ENCODE data around the gene PITPNC1.
A peak's percentile ranks its signal among the peaks of the same experiment; 100 is the strongest.

Gene PITPNC1

GRCh38 chr17:67438667-67439066, 61.6 kb downstream of the PITPNC1 start:
- H3K9me3 ChIP-seq (ENCODE audit: control insufficient read depth in 1 of 2, low read length in 2 of 2), result no peaks in the 10 kb centered on the region
- no peak overlapping the region for H3K4me3 ChIP-seq (ENCODE audit: low read depth in 1 of 2, low read length in 2 of 2)
- no peaks in the 10 kb centered on the region for H3K36me3 ChIP-seq (ENCODE audit: control insufficient read depth in 1 of 2, insufficient read depth in 2 of 2, low read length in 2 of 2)
- no peaks in the 10 kb centered on the region for H3K27me3 ChIP-seq (ENCODE audit: low read depth, low read length)
- H3K27ac ChIP-seq (ENCODE audit: low read length), result no peak overlapping the region
- H3K4me1 ChIP-seq (ENCODE audit: control insufficient read depth in 1 of 2, insufficient read depth in 2 of 2, low read length in 2 of 2), result peaks cover 0 to 6% of the 10 kb centered on the region in 2 donors

GRCh38 chr17:67439269-67439668, 62.2 kb downstream of the PITPNC1 start:
- Histone ChIP-seq H3K9me3 (ENCODE audit: control insufficient read depth in 1 of 2, low read length in 2 of 2) (no peaks in the 10 kb centered on the region), H3K27me3 (ENCODE audit: low read depth, low read length) (no peaks in the 10 kb centered on the region), H3K27ac (ENCODE audit: low read length) (no peak overlapping the region), H3K4me3 (ENCODE audit: low read depth in 1 of 2, low read length in 2 of 2) (no peak overlapping the region), H3K36me3 (ENCODE audit: control insufficient read depth in 1 of 2, insufficient read depth in 2 of 2, low read length in 2 of 2) (no peaks in the 10 kb centered on the region), H3K4me1 (ENCODE audit: control insufficient read depth in 1 of 2, insufficient read depth in 2 of 2, low read length in 2 of 2) (peaks cover 0 to 6% of the 10 kb centered on the region in 2 donors)

- no peaks in the 10 kb centered on the region for H3K36me3 ChIP-seq (ENCODE audit: control insufficient read depth in 1 of 2, insufficient read depth in 2 of 2, low read length in 2 of 2)
- H3K27ac ChIP-seq (ENCODE audit: low read length), result no peak overlapping the region
- H3K4me3 ChIP-seq (ENCODE audit: low read depth in 1 of 2, low read length in 2 of 2), result no peak overlapping the region
- peaks cover 0 to 6% of the 10 kb centered on the region in 2 donors for H3K4me1 ChIP-seq (ENCODE audit: control insufficient read depth in 1 of 2, insufficient read depth in 2 of 2, low read length in 2 of 2)
- no peaks in the 10 kb centered on the region for H3K27me3 ChIP-seq (ENCODE audit: low read depth, low read length)
- H3K9me3 ChIP-seq (ENCODE audit: control insufficient read depth in 1 of 2, low read length in 2 of 2), result no peaks in the 10 kb centered on the region
Measured at GRCh38 chr17:67440277-67441051, 63.4 kb downstream of the PITPNC1 start.

- H3K9me3 ChIP-seq (ENCODE audit: control insufficient read depth in 1 of 2, low read length in 2 of 2), result no peaks in the 10 kb centered on the region
- H3K27me3 ChIP-seq (ENCODE audit: low read depth, low read length), result no peaks in the 10 kb centered on the region
- H3K4me3 ChIP-seq (ENCODE audit: low read depth in 1 of 2, low read length in 2 of 2), result peak overlapping the region in 1 of 2 donors; percentile 3
- peak overlapping the region; percentile 41 for H3K27ac ChIP-seq (ENCODE audit: low read length)
- peaks cover 0 to 6% of the 10 kb centered on the region in 2 donors for H3K4me1 ChIP-seq (ENCODE audit: control insufficient read depth in 1 of 2, insufficient read depth in 2 of 2, low read length in 2 of 2)
- no peaks in the 10 kb centered on the region for H3K36me3 ChIP-seq (ENCODE audit: control insufficient read depth in 1 of 2, insufficient read depth in 2 of 2, low read length in 2 of 2)
Measured at GRCh38 chr17:67441052-67441895, 64.2 kb downstream of the PITPNC1 start.

- Histone ChIP-seq H3K36me3 (ENCODE audit: control insufficient read depth in 1 of 2, insufficient read depth in 2 of 2, low read length in 2 of 2) (no peaks in the 10 kb centered on the region), H3K27me3 (ENCODE audit: low read depth, low read length) (no peaks in the 10 kb centered on the region), H3K4me1 (ENCODE audit: control insufficient read depth in 1 of 2, insufficient read depth in 2 of 2, low read length in 2 of 2) (peaks cover 0 to 6% of the 10 kb centered on the region in 2 donors), H3K9me3 (ENCODE audit: control insufficient read depth in 1 of 2, low read length in 2 of 2) (no peaks in the 10 kb centered on the region), H3K4me3 (ENCODE audit: low read depth in 1 of 2, low read length in 2 of 2) (peak overlapping the region in 1 of 2 donors; percentile 3), H3K27ac (ENCODE audit: low read length) (peak overlapping the region; percentile 41)
Measured at GRCh38 chr17:67441896-67442219, 64.8 kb downstream of the PITPNC1 start.

GRCh38 chr17:67442787-67443624, 65.9 kb downstream of the PITPNC1 start:
- H3K27ac ChIP-seq (ENCODE audit: low read length), result peak overlapping the region; percentile 39
- no peak overlapping the region for H3K4me3 ChIP-seq (ENCODE audit: low read depth in 1 of 2, low read length in 2 of 2)
- H3K4me1 ChIP-seq (ENCODE audit: control insufficient read depth in 1 of 2, insufficient read depth in 2 of 2, low read length in 2 of 2), result peaks cover 0 to 6% of the 10 kb centered on the region in 2 donors
- no peaks in the 10 kb centered on the region for H3K36me3 ChIP-seq (ENCODE audit: control insufficient read depth in 1 of 2, insufficient read depth in 2 of 2, low read length in 2 of 2)
- no peaks in the 10 kb centered on the region for H3K9me3 ChIP-seq (ENCODE audit: control insufficient read depth in 1 of 2, low read length in 2 of 2)
- H3K27me3 ChIP-seq (ENCODE audit: low read depth, low read length), result no peaks in the 10 kb centered on the region

GRCh38 chr17:67443931-67444595, 67.0 kb downstream of the PITPNC1 start:
- no peaks in the 10 kb centered on the region for H3K27me3 ChIP-seq (ENCODE audit: low read depth, low read length)
- H3K4me1 ChIP-seq (ENCODE audit: control insufficient read depth in 1 of 2, insufficient read depth in 2 of 2, low read length in 2 of 2), result peaks cover 0 to 6% of the 10 kb centered on the region in 2 donors
- H3K4me3 ChIP-seq (ENCODE audit: low read depth in 1 of 2, low read length in 2 of 2), result no peak overlapping the region
- no peak overlapping the region for H3K27ac ChIP-seq (ENCODE audit: low read length)
- no peaks in the 10 kb centered on the region for H3K9me3 ChIP-seq (ENCODE audit: control insufficient read depth in 1 of 2, low read length in 2 of 2)
- no peaks in the 10 kb centered on the region for H3K36me3 ChIP-seq (ENCODE audit: control insufficient read depth in 1 of 2, insufficient read depth in 2 of 2, low read length in 2 of 2)

GRCh38 chr17:67448449-67448848, 71.4 kb downstream of the PITPNC1 start:
- Histone ChIP-seq H3K27ac (ENCODE audit: low read length) (no peak overlapping the region), H3K9me3 (ENCODE audit: control insufficient read depth in 1 of 2, low read length in 2 of 2) (no peaks in the 10 kb centered on the region), H3K4me3 (ENCODE audit: low read depth in 1 of 2, low read length in 2 of 2) (no peak overlapping the region), H3K36me3 (ENCODE audit: control insufficient read depth in 1 of 2, insufficient read depth in 2 of 2, low read length in 2 of 2) (no peaks in the 10 kb centered on the region), H3K27me3 (ENCODE audit: low read depth, low read length) (no peaks in the 10 kb centered on the region), H3K4me1 (ENCODE audit: control insufficient read depth in 1 of 2, insufficient read depth in 2 of 2, low read length in 2 of 2) (peaks cover 0 to under 1% of the 10 kb centered on the region in 2 donors)

- Histone ChIP-seq H3K9me3 (ENCODE audit: control insufficient read depth in 1 of 2, low read length in 2 of 2) (no peaks in the 10 kb centered on the region), H3K4me1 (ENCODE audit: control insufficient read depth in 1 of 2, insufficient read depth in 2 of 2, low read length in 2 of 2) (no peaks in the 10 kb centered on the region), H3K27ac (ENCODE audit: low read length) (peak overlapping the region; percentile 5), H3K36me3 (ENCODE audit: control insufficient read depth in 1 of 2, insufficient read depth in 2 of 2, low read length in 2 of 2) (no peaks in the 10 kb centered on the region), H3K4me3 (ENCODE audit: low read depth in 1 of 2, low read length in 2 of 2) (no peak overlapping the region), H3K27me3 (ENCODE audit: low read depth, low read length) (no peaks in the 10 kb centered on the region)
Measured at GRCh38 chr17:67449065-67449464, 72.0 kb downstream of the PITPNC1 start.

GRCh38 chr17:67449845-67450755, 73.0 kb downstream of the PITPNC1 start:
- Histone ChIP-seq H3K27ac (ENCODE audit: low read length) (peak overlapping the region; percentile 5), H3K9me3 (ENCODE audit: control insufficient read depth in 1 of 2, low read length in 2 of 2) (no peaks in the 10 kb centered on the region), H3K27me3 (ENCODE audit: low read depth, low read length) (no peaks in the 10 kb centered on the region), H3K4me3 (ENCODE audit: low read depth in 1 of 2, low read length in 2 of 2) (no peak overlapping the region), H3K4me1 (ENCODE audit: control insufficient read depth in 1 of 2, insufficient read depth in 2 of 2, low read length in 2 of 2) (no peaks in the 10 kb centered on the region), H3K36me3 (ENCODE audit: control insufficient read depth in 1 of 2, insufficient read depth in 2 of 2, low read length in 2 of 2) (no peaks in the 10 kb centered on the region)

Measured in muscle layer of duodenum (tissue), 2 donors.